Measurements from ENCODE around the gene CDCP1.

GRCh38 chr3:45171283-45171682 lies 25.1 kb upstream of the CDCP1 start:
- TF ChIP-seq CTCF (IDR thresholded peaks at IDR 0.05), result no peak
- no peak for TF ChIP-seq POLR2A (IDR thresholded peaks at IDR 0.05)
